GM21576 (cell line): Measurements from ENCODE around the gene PPM1E.

Source experiments
- ATAC-seq: cut with Tn5 transposase; IDR thresholded peaks from one replicate; pipeline ENCODE4 v1.9.1; 2021; ENCODE audit warnings: mild to moderate bottlenecking, moderate library complexity; ENCODE audit not compliant: unreplicated experiment

Gene PPM1E

GRCh38 chr17:59030811-59031210 lies 275.2 kb downstream of the PPM1E start:
- ATAC-seq = no peak
